Muscle of leg (tissue), 11 donors: ENCODE measurements around the gene MOV10. TPM values are rescaled to one million over a fixed set of nuclear protein-coding genes. Genes with fewer than 3 reads are reported as not detected.
A peak's percentile ranks its signal among the peaks of the same experiment; 100 is the strongest.

ENCODE experiments used
- DNase-seq: peaks from one replicate; pipeline ENCODE4 v3.0.0; 2013
- H3K27ac ChIP-seq: one replicate; pipeline ENCODE4 v1.5.1; 2013; ENCODE audit warnings: mild to moderate bottlenecking, low read length, control low read depth
- H3K27me3 ChIP-seq: one replicate; pipeline ENCODE4 v1.6.1; 2013; ENCODE audit warnings: low read length; ENCODE audit not compliant: control insufficient read depth, insufficient read depth
- H3K36me3 ChIP-seq: one replicate; pipeline ENCODE4 v1.6.1; 2013; ENCODE audit warnings: low read length; ENCODE audit not compliant: control insufficient read depth, insufficient read depth
- H3K4me1 ChIP-seq: one replicate; pipeline ENCODE4 v1.6.1; 2013; ENCODE audit warnings: low read length; ENCODE audit not compliant: control insufficient read depth, insufficient read depth
- H3K4me3 ChIP-seq: one replicate; pipeline ENCODE4 v1.5.1; 2013; ENCODE audit warnings: low read length, control low read depth
- H3K9me3 ChIP-seq: replicated peaks from 2 replicates; pipeline ENCODE4 v1.6.1; 2013; ENCODE audit warnings: low read depth, low read length; ENCODE audit not compliant: control insufficient read depth
- WGBS: methylation state at CpG from one replicate; pipeline ENCODE4 v1.1.5; 2013; ENCODE audit warnings: missing lambda C conversion rate; ENCODE audit not compliant: insufficient coverage; 5-methylcytosine and 5-hydroxymethylcytosine counted together
- polyA plus RNA-seq, 8 donors: library from polyadenylated mRNA; unstranded; fragments of 120-200 nt; gene quantifications; one replicate each; pipeline versions ENCODE4 v1.2.1 to v1.2.3, GENCODE V29; 2013; ENCODE audit warnings: inconsistent platforms in 1 of 8, low replicate concordance in 1 of 8; ENCODE audit not compliant: insufficient read length in 8 of 8, insufficient read depth in 1 of 8
- total RNA-seq: library from RNA; stranded (reverse); fragments of 120-200 nt; gene quantifications from one replicate; pipeline ENCODE4 v1.2.4, GENCODE V29; 2013

The MOV10 gene
- total and polyA plus RNA-seq, 9 donors = 35.6 to 70.1 (median 50.1) TPM

- H3K36me3 ChIP-seq = no peaks in the 10 kb centered on the region
- WGBS = 55% methylated on average over 9 of the region's 11 CpGs
- no peak overlapping the region for H3K27ac ChIP-seq
- no peak for DNase-seq
- H3K27me3 ChIP-seq = peaks cover 48% of the 10 kb centered on the region
- no peak overlapping the region for H3K4me3 ChIP-seq
- peaks cover 29% of the 10 kb centered on the region for H3K4me1 ChIP-seq
- no peaks in the 10 kb centered on the region for H3K9me3 ChIP-seq
These were observed 37.2 kb downstream of the MOV10 start for GRCh38 chr1:112711670-112712069.

DNA sequence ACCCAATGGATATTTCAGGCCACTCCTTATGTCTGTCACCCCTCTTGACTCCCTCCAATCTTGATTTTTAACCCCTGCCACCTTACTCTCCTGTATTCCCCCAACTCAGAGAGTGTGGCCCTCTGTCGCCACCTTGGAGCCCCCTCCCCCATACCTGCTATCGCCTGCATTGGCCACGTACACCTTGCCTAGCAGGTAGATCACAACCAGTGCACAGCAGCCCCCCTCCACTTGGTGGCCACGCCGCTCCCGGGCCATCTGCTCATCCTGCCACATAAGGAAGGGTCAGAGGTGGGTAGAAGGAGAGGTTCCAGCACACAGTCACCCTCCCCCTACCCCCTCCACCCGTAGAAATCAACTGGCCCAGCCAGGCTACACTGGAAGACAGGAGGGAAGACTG is 37.7 kb downstream of the MOV10 start:
- no peaks in the 10 kb centered on the region for H3K9me3 ChIP-seq
- H3K4me1 ChIP-seq = peaks cover 29% of the 10 kb centered on the region
- DNase-seq = no peak
- peaks cover 50% of the 10 kb centered on the region for H3K27me3 ChIP-seq
- 100% methylated on average over 1 of the region's 7 CpGs for WGBS
- H3K36me3 ChIP-seq = no peaks in the 10 kb centered on the region
- H3K27ac ChIP-seq = no peak overlapping the region
- H3K4me3 ChIP-seq = no peak overlapping the region

- H3K27ac ChIP-seq = no peak overlapping the region
These were observed 38.3 kb downstream of the MOV10 start for GRCh38 chr1:112712701-112713128.

DNA sequence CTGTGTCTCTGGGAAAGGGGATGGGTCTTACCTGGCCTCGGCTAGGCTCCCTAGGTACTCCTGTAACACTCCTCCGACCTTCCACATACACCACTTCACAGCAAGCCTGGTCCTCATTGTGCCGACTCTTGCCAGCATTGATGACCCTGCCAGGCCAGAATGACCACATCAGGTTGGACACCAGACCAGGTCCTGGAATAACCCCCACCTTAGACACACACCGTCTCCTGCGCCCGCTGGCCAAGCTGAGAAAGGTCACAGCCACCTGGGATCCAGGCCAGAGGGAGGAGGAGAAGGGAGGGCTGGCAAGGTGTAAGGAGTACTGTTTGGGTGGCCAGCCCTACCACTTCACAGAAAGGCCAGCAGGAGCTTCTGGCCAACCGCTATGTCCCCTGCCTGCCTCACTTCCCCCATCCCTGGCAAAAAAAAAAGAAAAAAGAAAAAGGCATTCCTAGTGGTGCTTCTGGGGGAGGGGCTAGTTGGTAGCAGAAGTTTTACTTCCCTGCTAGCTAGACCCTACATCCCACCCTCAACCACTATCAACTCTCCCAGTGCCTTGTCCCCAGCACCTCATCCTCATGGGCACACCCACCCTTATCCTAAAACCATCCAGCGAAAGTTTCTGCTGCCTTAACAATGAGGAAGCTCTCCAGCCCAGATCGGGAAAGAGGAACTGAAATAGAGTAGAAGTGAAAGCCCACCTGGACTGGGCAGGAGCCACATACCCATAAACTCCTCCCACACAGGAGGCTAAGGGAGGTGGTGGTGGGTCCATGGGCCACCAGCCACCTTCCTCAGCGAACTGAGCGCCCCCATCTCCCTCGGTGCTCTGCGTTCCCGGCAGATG is 39.2 kb downstream of the MOV10 start:
- WGBS = 40% methylated on average over 4 of the region's 14 CpGs
- Histone ChIP-seq H3K36me3 (no peaks in the 10 kb centered on the region), H3K27ac (no peak overlapping the region), H3K9me3 (no peaks in the 10 kb centered on the region), H3K4me1 (peaks cover 27% of the 10 kb centered on the region), H3K4me3 (peak overlapping the region; percentile 67), H3K27me3 (peaks cover 53% of the 10 kb centered on the region)
- peak; percentile 57 for DNase-seq

More at GRCh38 chr1:112712701-112713128, 38.3 kb downstream of the MOV10 start:
- Histone ChIP-seq H3K4me1 (peaks cover 26% of the 10 kb centered on the region), H3K9me3 (no peaks in the 10 kb centered on the region), H3K27me3 (peaks cover 51% of the 10 kb centered on the region), H3K36me3 (no peaks in the 10 kb centered on the region), H3K4me3 (no peak overlapping the region)
- no peak for DNase-seq
- WGBS = 78% methylated on average over 6 of the region's 9 CpGs

DNA sequence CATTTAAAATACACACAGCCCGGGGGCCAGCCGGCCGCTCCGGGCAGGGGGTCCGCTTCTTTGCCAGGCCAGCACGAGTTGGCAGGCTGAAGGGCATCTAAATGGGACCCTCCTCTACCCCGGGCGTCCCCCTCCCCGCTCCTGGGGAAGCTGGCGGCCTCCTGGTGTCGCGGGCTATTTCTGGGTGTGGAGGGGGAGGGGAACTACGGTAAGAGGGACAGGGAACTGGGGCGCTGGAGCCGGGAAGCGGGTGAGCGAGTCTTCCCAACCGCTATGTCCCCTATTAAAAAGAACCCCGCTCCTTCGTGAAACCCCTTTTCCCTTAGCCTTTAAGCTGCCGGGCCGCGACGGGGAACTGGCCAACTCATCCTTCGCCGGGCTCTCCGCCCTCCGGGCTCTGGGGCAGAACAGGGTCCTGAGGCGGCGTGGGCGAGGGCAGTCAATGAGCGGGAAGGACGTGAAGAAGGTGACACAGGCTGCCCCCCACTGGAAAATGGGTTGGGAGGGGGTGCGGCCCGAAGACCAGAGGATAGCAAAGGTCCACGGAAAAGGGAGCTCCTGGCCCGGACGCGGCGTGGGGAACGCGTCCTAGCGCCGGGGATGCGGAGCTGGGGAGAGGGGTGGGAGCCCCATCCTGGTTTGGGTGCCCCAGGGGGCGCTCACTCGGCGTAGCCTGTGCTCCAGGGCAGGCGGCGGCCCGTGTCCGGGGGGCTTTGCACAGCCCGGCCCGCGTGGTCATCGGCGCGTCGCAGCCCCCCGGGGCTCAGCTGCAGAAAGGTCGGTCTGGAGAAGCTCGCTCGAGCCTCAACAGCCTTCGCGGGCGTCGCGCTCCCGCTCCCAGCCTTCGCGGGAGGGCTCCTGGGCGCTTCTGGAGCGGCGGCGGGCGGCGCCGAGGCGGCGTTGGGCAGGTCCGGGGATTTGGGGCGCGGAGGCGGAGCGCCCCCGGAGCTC is 40.1 kb downstream of the MOV10 start:
- no peak overlapping the region for H3K27ac ChIP-seq
- no peaks in the 10 kb centered on the region for H3K9me3 ChIP-seq
- peaks cover 30% of the 10 kb centered on the region for H3K4me1 ChIP-seq
- no peaks in the 10 kb centered on the region for H3K36me3 ChIP-seq
- DNase-seq = peak; percentile 54
- H3K27me3 ChIP-seq = peaks cover 57% of the 10 kb centered on the region
- peak overlapping the region; percentile 67 for H3K4me3 ChIP-seq
- under 1% methylated on average over 61 of the region's 86 CpGs for WGBS

GRCh38 chr1:112715264-112716053 is 41.0 kb downstream of the MOV10 start, which contains the start of gene PPM1J:
PPM1J (minus strand) TSS chr1:112715332; CDS start chr1:112715301, 31 bp downstream.
- H3K27ac ChIP-seq = peak within 1 kb of the TSS; percentile 77
- H3K4me1 ChIP-seq = peaks cover 30% of the 10 kb centered on the region
- under 1% methylated on average over 47 of the region's 51 CpGs for WGBS
- peak; percentile 93 for DNase-seq
- H3K27me3 ChIP-seq = peaks cover 57% of the 10 kb centered on the region
- no peaks in the 10 kb centered on the region for H3K36me3 ChIP-seq
- H3K9me3 ChIP-seq = no peaks in the 10 kb centered on the region
- peak within 1 kb of the TSS; percentile 67 for H3K4me3 ChIP-seq

- peak overlapping the region; percentile 67 for H3K4me3 ChIP-seq
- peaks cover 52% of the 10 kb centered on the region for H3K27me3 ChIP-seq
- DNase-seq = peak; percentile 95
- no peaks in the 10 kb centered on the region for H3K36me3 ChIP-seq
- no peaks in the 10 kb centered on the region for H3K9me3 ChIP-seq
- 34% methylated on average over 6 of the region's 13 CpGs for WGBS
- peak overlapping the region; percentile 77 for H3K27ac ChIP-seq
- peaks cover 30% of the 10 kb centered on the region for H3K4me1 ChIP-seq
These were observed 41.8 kb downstream of the MOV10 start for GRCh38 chr1:112716133-112716720.

DNA sequence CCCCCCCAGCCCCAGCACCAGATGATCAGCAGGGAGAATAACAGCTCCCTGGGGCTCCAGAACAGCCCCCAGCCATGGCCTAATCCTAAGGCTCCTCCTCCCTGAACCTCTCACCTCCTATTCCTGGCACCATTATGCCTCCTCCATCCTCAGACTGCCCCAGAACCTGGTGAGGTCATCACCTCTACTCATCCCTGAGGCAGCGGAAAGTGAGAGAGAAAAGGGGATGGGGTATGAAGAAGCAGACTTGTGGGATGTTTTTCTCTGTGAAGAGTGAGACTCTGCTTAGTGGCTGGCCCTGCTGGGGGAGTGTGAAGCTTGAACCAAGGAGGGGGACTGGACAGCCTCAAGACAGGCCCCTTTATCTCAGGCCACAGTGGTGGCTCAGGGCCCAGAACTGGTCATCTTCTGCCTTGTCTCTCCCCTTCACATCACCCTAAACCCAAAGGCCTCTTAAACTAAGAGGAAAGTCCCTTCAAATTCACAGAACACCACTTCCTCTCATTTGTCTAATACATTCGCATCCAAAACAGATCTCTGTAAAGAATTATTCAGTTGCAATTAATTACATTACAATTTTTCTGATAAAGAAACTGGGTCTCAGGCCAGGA is 42.9 kb downstream of the MOV10 start:
- Histone ChIP-seq H3K4me3 (no peak overlapping the region), H3K4me1 (peaks cover 33% of the 10 kb centered on the region), H3K27me3 (peaks cover 41% of the 10 kb centered on the region), H3K36me3 (no peaks in the 10 kb centered on the region), H3K27ac (no peak overlapping the region), H3K9me3 (no peaks in the 10 kb centered on the region)
- 67% methylated on average over 1 of the region's 2 CpGs for WGBS
- no peak for DNase-seq
